WTC11 (cell line): ENCODE data around the gene L3MBTL1. TPM values are rescaled to one million over a fixed set of nuclear protein-coding genes. Genes with fewer than 3 reads are reported as not detected.

Experiments used
- ATAC-seq: fragments of 200-7000 bp; cut with Tn5 transposase; 2 replicates; pipeline ENCODE4 v1.10.0; 2021; ENCODE audit warnings: mild to moderate bottlenecking, moderate library complexity
- CTCF ChIA-PET: fragments of 300-600 bp; sonication (Branson Sonifier 250); formaldehyde crosslinking; loops from one replicate; lab custom pipeline; 2021; ENCODE audit warnings: antibody characterized with exemption; lab: Charles Lee
- POLR2A ChIA-PET: fragments of 350-600 bp; sonication (Branson Sonifier 250); formaldehyde crosslinking; loops from one replicate; lab custom pipeline; 2021; ENCODE audit warnings: antibody characterized with exemption; lab: Charles Lee
- DNase-seq: peaks from one replicate; pipeline ENCODE4 v3.0.0; 2021; ENCODE audit warnings: low spot score
- H3K27ac Mint-ChIP-seq: 2 replicates; pipeline ENCODE4 v1.8.0; 2021; ENCODE audit warnings: mixed read lengths
- H3K27me3 Mint-ChIP-seq: 2 replicates; pipeline ENCODE4 v1.8.0; 2021; ENCODE audit warnings: low read depth, mild to moderate bottlenecking, moderate library complexity, mixed read lengths
- H3K36me3 Mint-ChIP-seq: 2 replicates; pipeline ENCODE4 v1.8.0; 2021; ENCODE audit warnings: mixed read lengths
- H3K4me1 Mint-ChIP-seq: 2 replicates; pipeline ENCODE4 v1.8.0; 2022; ENCODE audit warnings: mixed read lengths
- H3K4me3 Mint-ChIP-seq: 2 replicates; pipeline ENCODE4 v1.8.0; 2021; ENCODE audit warnings: mild to moderate bottlenecking, moderate library complexity, mixed read lengths
- H3K9me3 Mint-ChIP-seq: 2 replicates; pipeline ENCODE4 v1.8.0; 2021; ENCODE audit warnings: mixed read lengths
- E2F1 ChIP-seq: sonication (generic); formaldehyde crosslinking; IDR thresholded peaks from 2 replicates; pipeline ENCODE4 v1.8.0; 2022; ENCODE audit warnings: mild to moderate bottlenecking, missing genetic modification reagents
- ETV6 ChIP-seq: sonication (generic); formaldehyde crosslinking; IDR thresholded peaks from 2 replicates; pipeline ENCODE4 v1.8.1; 2022; ENCODE audit warnings: mild to moderate bottlenecking, missing genetic modification reagents
- GTF2I ChIP-seq: fragments of 250-450 bp; sonication (Bioruptor Pico); conservative IDR thresholded peaks from 2 replicates; pipeline ENCODE4 v1.4.0; 2021; ENCODE audit warnings: mild to moderate bottlenecking
- IRF1 ChIP-seq: sonication (generic); formaldehyde crosslinking; IDR thresholded peaks from 2 replicates; pipeline ENCODE4 v1.8.0; 2023; ENCODE audit warnings: missing genetic modification reagents
- IRF2 ChIP-seq: sonication (generic); formaldehyde crosslinking; IDR thresholded peaks from 2 replicates; pipeline ENCODE4 v1.8.0; 2022; ENCODE audit warnings: low read depth, missing genetic modification reagents, borderline replicate concordance
- JUN ChIP-seq: sonication (generic); formaldehyde crosslinking; IDR thresholded peaks from 2 replicates; pipeline ENCODE4 v1.8.0; 2023; ENCODE audit warnings: mild to moderate bottlenecking, missing genetic modification reagents
- MYBL2 ChIP-seq: sonication (generic); formaldehyde crosslinking; IDR thresholded peaks from 2 replicates; pipeline ENCODE4 v1.8.1; 2023; ENCODE audit warnings: mild to moderate bottlenecking, moderate library complexity, missing genetic modification reagents
- NR2C2 ChIP-seq: sonication (generic); formaldehyde crosslinking; IDR thresholded peaks from 2 replicates; pipeline ENCODE4 v1.8.0; 2022; ENCODE audit warnings: mild to moderate bottlenecking, missing genetic modification reagents
- SMAD4 ChIP-seq: sonication (generic); formaldehyde crosslinking; IDR thresholded peaks from 2 replicates; pipeline ENCODE4 v1.8.0; 2022; ENCODE audit warnings: mild to moderate bottlenecking, missing genetic modification reagents
- SP1 ChIP-seq: sonication (generic); formaldehyde crosslinking; conservative IDR thresholded peaks from 2 replicates; pipeline ENCODE4 v1.8.1; 2022; ENCODE audit warnings: missing genetic modification reagents
- USF1 ChIP-seq: sonication (generic); formaldehyde crosslinking; IDR thresholded peaks from 2 replicates; pipeline ENCODE4 v1.8.0; 2022; ENCODE audit warnings: mild to moderate bottlenecking, missing genetic modification reagents
- ZNF138 ChIP-seq: sonication (generic); formaldehyde crosslinking; conservative IDR thresholded peaks from 2 replicates; pipeline ENCODE4 v1.8.1; 2022; ENCODE audit warnings: mild to moderate bottlenecking, moderate library complexity, missing genetic modification reagents
- ZNF232 ChIP-seq: sonication (generic); formaldehyde crosslinking; IDR thresholded peaks from 2 replicates; pipeline ENCODE4 v1.8.0; 2022; ENCODE audit warnings: mild to moderate bottlenecking, missing genetic modification reagents
- ZNF263 ChIP-seq: sonication (generic); formaldehyde crosslinking; IDR thresholded peaks from 2 replicates; pipeline ENCODE4 v1.8.1; 2022; ENCODE audit warnings: low read depth, mild to moderate bottlenecking, moderate library complexity, missing genetic modification reagents
- ZNF281 ChIP-seq: sonication (generic); formaldehyde crosslinking; IDR thresholded peaks from 2 replicates; pipeline ENCODE4 v1.8.0; 2023; ENCODE audit warnings: mild to moderate bottlenecking, missing genetic modification reagents
- ZNF423 ChIP-seq: fragments of 250-450 bp; sonication (Bioruptor Pico); IDR thresholded peaks from 2 replicates; pipeline ENCODE4 v2.1.2; 2022; ENCODE audit warnings: mild to moderate bottlenecking, moderate library complexity
- total RNA-seq: library from RNA; stranded (reverse); gene quantifications from 3 replicates; pipeline ENCODE4 v1.2.3, GENCODE V29; 2021
- TF ChIP-seq, protein P1 (sequence below): fragments of 200-600 bp; IDR thresholded peaks from 2 replicates; pipeline ENCODE4 v1.8.0; 2022; ENCODE audit warnings: antibody characterized with exemption
- TF ChIP-seq, protein P2 (sequence below): sonication (generic); formaldehyde crosslinking; IDR thresholded peaks from 2 replicates; pipeline ENCODE4 v1.8.1; 2022; ENCODE audit warnings: low read depth, missing genetic modification reagents, borderline replicate concordance
- TF ChIP-seq, protein P3 (sequence below): sonication (generic); formaldehyde crosslinking; IDR thresholded peaks from 2 replicates; pipeline ENCODE4 v1.8.1; 2023; ENCODE audit warnings: mild to moderate bottlenecking, missing genetic modification reagents, moderate library complexity
- TF ChIP-seq, protein P4 (sequence below): fragments of 250-450 bp; sonication (Bioruptor Pico); IDR thresholded peaks from 2 replicates; pipeline ENCODE4 v1.9.0; 2021; ENCODE audit warnings: mild to moderate bottlenecking, borderline replicate concordance

Gene L3MBTL1
- total RNA-seq, 1 experiment from 2014 or later: 28.3 TPM

GRCh38 chr20:43579861-43580793 is 72.6 kb downstream of the L3MBTL1 start:
- DNase-seq (no peak), ATAC-seq (no peak)
- Mint-ChIP-seq H3K9me3 (no peaks in the 10 kb centered on the region), H3K27ac (no peak overlapping the region), H3K4me1 (peaks cover 12% of the 10 kb centered on the region), H3K4me3 (no peak overlapping the region), H3K27me3 (no peaks in the 10 kb centered on the region), H3K36me3 (no peaks in the 10 kb centered on the region)
- ChIA-PET CTCF (no interaction called here), POLR2A (no interaction called here)
- no peak for TF ChIP-seq NR2C2 (CRISPR knock-in tag)
- TF ChIP-seq SMAD4 (CRISPR knock-in tag): no peak
- no peak for TF ChIP-seq ZNF232
- no peak for TF ChIP-seq E2F1 (CRISPR knock-in tag)
- TF ChIP-seq, protein P1, sequence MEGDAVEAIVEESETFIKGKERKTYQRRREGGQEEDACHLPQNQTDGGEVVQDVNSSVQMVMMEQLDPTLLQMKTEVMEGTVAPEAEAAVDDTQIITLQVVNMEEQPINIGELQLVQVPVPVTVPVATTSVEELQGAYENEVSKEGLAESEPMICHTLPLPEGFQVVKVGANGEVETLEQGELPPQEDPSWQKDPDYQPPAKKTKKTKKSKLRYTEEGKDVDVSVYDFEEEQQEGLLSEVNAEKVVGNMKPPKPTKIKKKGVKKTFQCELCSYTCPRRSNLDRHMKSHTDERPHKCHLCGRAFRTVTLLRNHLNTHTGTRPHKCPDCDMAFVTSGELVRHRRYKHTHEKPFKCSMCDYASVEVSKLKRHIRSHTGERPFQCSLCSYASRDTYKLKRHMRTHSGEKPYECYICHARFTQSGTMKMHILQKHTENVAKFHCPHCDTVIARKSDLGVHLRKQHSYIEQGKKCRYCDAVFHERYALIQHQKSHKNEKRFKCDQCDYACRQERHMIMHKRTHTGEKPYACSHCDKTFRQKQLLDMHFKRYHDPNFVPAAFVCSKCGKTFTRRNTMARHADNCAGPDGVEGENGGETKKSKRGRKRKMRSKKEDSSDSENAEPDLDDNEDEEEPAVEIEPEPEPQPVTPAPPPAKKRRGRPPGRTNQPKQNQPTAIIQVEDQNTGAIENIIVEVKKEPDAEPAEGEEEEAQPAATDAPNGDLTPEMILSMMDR: no peak
- TF ChIP-seq ZNF423: no peak
- no peak for TF ChIP-seq SP1 (CRISPR knock-in tag)
- TF ChIP-seq, protein P2, sequence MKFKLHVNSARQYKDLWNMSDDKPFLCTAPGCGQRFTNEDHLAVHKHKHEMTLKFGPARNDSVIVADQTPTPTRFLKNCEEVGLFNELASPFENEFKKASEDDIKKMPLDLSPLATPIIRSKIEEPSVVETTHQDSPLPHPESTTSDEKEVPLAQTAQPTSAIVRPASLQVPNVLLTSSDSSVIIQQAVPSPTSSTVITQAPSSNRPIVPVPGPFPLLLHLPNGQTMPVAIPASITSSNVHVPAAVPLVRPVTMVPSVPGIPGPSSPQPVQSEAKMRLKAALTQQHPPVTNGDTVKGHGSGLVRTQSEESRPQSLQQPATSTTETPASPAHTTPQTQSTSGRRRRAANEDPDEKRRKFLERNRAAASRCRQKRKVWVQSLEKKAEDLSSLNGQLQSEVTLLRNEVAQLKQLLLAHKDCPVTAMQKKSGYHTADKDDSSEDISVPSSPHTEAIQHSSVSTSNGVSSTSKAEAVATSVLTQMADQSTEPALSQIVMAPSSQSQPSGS (CRISPR knock-in tag): no peak
- TF ChIP-seq MYBL2 (CRISPR knock-in tag): no peak
- TF ChIP-seq GTF2I: no peak
- TF ChIP-seq JUN (CRISPR knock-in tag): no peak
- no peak for TF ChIP-seq IRF2
- no peak for TF ChIP-seq ZNF281 (CRISPR knock-in tag)
- TF ChIP-seq USF1 (CRISPR knock-in tag): no peak
- no peak for TF ChIP-seq ZNF263 (CRISPR knock-in tag)
- TF ChIP-seq ZNF138 (CRISPR knock-in tag): no peak
- TF ChIP-seq, protein P3, sequence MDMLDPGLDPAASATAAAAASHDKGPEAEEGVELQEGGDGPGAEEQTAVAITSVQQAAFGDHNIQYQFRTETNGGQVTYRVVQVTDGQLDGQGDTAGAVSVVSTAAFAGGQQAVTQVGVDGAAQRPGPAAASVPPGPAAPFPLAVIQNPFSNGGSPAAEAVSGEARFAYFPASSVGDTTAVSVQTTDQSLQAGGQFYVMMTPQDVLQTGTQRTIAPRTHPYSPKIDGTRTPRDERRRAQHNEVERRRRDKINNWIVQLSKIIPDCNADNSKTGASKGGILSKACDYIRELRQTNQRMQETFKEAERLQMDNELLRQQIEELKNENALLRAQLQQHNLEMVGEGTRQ (CRISPR knock-in tag): no peak
- TF ChIP-seq, protein P4, sequence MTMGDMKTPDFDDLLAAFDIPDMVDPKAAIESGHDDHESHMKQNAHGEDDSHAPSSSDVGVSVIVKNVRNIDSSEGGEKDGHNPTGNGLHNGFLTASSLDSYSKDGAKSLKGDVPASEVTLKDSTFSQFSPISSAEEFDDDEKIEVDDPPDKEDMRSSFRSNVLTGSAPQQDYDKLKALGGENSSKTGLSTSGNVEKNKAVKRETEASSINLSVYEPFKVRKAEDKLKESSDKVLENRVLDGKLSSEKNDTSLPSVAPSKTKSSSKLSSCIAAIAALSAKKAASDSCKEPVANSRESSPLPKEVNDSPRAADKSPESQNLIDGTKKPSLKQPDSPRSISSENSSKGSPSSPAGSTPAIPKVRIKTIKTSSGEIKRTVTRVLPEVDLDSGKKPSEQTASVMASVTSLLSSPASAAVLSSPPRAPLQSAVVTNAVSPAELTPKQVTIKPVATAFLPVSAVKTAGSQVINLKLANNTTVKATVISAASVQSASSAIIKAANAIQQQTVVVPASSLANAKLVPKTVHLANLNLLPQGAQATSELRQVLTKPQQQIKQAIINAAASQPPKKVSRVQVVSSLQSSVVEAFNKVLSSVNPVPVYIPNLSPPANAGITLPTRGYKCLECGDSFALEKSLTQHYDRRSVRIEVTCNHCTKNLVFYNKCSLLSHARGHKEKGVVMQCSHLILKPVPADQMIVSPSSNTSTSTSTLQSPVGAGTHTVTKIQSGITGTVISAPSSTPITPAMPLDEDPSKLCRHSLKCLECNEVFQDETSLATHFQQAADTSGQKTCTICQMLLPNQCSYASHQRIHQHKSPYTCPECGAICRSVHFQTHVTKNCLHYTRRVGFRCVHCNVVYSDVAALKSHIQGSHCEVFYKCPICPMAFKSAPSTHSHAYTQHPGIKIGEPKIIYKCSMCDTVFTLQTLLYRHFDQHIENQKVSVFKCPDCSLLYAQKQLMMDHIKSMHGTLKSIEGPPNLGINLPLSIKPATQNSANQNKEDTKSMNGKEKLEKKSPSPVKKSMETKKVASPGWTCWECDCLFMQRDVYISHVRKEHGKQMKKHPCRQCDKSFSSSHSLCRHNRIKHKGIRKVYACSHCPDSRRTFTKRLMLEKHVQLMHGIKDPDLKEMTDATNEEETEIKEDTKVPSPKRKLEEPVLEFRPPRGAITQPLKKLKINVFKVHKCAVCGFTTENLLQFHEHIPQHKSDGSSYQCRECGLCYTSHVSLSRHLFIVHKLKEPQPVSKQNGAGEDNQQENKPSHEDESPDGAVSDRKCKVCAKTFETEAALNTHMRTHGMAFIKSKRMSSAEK (CRISPR knock-in tag): no peak
- TF ChIP-seq ETV6 (CRISPR knock-in tag): no peak
- TF ChIP-seq IRF1 (CRISPR knock-in tag): no peak
